ENCODE data around the gene CMPK1.

- TF ChIP-seq JUN (CRISPR knock-in tag; IDR thresholded peaks at IDR 0.05) (no peak), KAT7 (CRISPR knock-in tag; IDR thresholded peaks at IDR 0.05; ENCODE audit: borderline replicate concordance) (no peak), IRF2 (CRISPR knock-in tag; IDR thresholded peaks at IDR 0.05; ENCODE audit: borderline replicate concordance, low read depth) (no peak), ZNF138 (CRISPR knock-in tag; conservative IDR thresholded peaks at IDR 0.05) (no peak), CBFB (CRISPR knock-in tag; IDR thresholded peaks at IDR 0.05; ENCODE audit: low read depth) (no peak), GABPB1 (CRISPR knock-in tag; IDR thresholded peaks at IDR 0.05) (no peak), FOXP1 (CRISPR knock-in tag; IDR thresholded peaks at IDR 0.05; ENCODE audit: borderline replicate concordance) (no peak), ATF1 (CRISPR knock-in tag; IDR thresholded peaks at IDR 0.05) (no peak), MYBL2 (CRISPR knock-in tag; IDR thresholded peaks at IDR 0.05) (no peak)
- TF ChIP-seq, protein P1, sequence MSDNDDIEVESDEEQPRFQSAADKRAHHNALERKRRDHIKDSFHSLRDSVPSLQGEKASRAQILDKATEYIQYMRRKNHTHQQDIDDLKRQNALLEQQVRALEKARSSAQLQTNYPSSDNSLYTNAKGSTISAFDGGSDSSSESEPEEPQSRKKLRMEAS (CRISPR knock-in tag; IDR thresholded peaks at IDR 0.05): no peak
- TF ChIP-seq, protein P2, sequence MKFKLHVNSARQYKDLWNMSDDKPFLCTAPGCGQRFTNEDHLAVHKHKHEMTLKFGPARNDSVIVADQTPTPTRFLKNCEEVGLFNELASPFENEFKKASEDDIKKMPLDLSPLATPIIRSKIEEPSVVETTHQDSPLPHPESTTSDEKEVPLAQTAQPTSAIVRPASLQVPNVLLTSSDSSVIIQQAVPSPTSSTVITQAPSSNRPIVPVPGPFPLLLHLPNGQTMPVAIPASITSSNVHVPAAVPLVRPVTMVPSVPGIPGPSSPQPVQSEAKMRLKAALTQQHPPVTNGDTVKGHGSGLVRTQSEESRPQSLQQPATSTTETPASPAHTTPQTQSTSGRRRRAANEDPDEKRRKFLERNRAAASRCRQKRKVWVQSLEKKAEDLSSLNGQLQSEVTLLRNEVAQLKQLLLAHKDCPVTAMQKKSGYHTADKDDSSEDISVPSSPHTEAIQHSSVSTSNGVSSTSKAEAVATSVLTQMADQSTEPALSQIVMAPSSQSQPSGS (CRISPR knock-in tag; IDR thresholded peaks at IDR 0.05; ENCODE audit: borderline replicate concordance, low read depth): no peak
- TF ChIP-seq, protein P3, sequence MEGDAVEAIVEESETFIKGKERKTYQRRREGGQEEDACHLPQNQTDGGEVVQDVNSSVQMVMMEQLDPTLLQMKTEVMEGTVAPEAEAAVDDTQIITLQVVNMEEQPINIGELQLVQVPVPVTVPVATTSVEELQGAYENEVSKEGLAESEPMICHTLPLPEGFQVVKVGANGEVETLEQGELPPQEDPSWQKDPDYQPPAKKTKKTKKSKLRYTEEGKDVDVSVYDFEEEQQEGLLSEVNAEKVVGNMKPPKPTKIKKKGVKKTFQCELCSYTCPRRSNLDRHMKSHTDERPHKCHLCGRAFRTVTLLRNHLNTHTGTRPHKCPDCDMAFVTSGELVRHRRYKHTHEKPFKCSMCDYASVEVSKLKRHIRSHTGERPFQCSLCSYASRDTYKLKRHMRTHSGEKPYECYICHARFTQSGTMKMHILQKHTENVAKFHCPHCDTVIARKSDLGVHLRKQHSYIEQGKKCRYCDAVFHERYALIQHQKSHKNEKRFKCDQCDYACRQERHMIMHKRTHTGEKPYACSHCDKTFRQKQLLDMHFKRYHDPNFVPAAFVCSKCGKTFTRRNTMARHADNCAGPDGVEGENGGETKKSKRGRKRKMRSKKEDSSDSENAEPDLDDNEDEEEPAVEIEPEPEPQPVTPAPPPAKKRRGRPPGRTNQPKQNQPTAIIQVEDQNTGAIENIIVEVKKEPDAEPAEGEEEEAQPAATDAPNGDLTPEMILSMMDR (IDR thresholded peaks at IDR 0.05): no peak
These were observed 66.2 kb downstream of the CMPK1 start for GRCh38 chr1:47399846-47400155.

All from WTC11 (cell line).